AG08395 (cell line): Measurements from ENCODE around the gene BEX4.

Source experiments
- DNase-seq: peaks from one replicate; pipeline ENCODE4 v3.0.0; 2012; ENCODE audit warnings: mixed read lengths, low spot score

The BEX4 gene

GRCh38 chrX:103236296-103236695, 21.4 kb downstream of the BEX4 start:
- DNase-seq = no peak

- DNase-seq = no peak
Observed at GRCh38 chrX:103240155-103240554, 25.2 kb downstream of the BEX4 start.

GRCh38 chrX:103248553-103248952, 33.6 kb downstream of the BEX4 start:
- DNase-seq = peak; percentile 19

DNA sequence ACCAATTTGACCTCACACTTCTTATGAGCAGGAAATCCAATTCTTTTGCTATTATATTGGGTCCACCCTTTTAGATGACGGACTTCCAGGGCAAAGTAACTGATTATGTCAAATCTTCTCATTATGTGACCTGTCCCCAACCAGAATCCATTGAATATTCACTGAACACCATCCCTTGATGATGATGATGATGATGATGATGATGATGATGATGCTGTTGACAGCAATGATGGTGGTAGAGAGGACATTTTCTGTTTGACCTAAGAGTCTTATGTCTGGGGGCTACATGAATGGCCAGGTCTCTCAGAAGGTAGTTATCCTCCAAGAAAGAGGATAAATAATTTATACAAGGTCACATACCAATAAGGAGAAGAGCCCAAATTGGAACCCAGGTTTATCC, 34.9 kb downstream of the BEX4 start:
- DNase-seq = no peak

DNA sequence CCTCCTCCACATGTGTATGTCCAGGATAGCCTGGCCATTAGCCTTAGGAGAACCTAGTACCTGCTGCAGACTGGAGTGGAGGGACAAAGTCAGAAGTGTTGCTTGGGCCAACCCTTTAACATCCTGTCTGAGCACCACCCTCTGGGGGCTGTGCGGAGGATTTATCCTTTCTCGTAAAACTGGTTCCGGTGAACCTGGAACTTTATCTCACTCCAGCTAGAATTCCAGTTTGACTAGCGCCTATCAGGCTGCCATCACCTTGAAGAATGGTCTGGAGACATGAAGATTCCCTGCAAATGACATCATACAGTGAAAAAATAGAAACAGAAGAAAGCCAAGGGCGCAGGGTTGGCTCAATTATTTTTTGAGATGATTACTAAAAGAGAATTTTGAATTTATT, 36.1 kb downstream of the BEX4 start:
- DNase-seq = no peak

DNA sequence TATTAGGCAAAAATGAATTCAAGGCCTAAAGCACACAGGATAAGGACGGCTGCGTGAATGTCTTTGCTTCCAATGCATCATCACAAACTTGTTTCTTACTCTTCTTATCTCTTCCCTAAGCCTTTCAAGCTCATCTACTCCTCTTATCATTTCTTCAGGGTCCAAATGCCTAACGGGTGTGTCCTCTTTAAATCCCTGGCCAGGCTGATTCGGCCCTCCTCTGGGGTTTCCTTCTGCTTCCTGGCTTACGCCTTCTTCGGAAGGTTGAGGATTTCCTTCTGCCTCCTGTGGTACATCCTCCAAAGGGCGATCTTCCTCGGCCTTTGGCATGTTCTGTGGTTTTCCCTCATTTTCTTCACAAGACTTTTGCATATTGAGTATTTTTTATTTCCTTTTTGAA, 38.7 kb downstream of the BEX4 start:
- no peak for DNase-seq

- DNase-seq = peak; percentile 27
Observed at GRCh38 chrX:103254171-103254824, 39.4 kb downstream of the BEX4 start.

DNA sequence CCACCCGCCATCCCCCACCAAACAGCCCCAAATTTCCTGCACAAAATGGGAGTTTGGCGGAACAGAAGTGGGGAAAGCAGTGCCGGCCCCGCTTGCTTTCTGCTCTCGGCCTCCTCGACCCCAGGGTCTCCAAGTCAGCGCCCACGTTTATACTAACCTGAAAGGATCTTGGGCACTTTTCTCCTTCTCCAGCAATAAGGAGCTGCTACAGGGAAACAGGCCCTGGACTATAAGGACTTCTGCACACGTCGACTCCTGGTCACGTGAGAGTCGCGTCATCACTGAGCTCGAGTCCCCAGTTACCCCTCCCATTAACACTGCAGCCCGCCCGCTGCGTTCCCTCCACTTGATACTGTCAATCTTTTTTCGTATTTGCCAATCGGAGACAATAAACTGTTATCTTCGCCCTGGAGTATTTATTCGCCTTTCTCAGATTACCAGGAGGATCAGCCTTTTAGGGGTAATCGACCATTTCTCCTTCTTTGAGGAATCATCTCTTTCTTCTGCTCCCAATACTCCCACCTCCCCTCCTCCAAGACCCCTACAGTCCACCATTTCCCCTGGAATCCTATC, 40.1 kb downstream of the BEX4 start, which contains the start of gene TCEAL8:
Gene TCEAL8, minus strand, starts transcription at position 235 of the 573 bp plus-strand sequence. CDS start 1,176 bp downstream, outside the sequence.
- peak; percentile 67 for DNase-seq

DNA sequence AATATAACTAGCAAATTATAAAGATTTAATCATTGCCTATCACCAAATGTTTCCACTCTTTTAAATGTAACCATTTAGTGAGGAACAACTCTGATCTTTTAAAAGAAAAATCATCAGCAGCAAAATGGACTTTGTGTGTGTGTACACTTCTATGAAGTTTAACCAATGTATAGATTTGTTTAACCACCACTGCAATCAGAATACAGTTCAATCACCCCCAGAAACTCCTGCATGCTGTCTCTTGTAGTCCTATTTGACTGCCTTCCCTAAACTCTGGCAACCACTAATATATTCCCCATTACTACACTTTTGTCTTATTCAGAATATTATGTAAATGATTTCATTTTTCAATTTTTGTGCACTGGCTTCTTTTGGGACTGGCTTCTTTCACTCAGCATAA, 41.7 kb downstream of the BEX4 start:
- DNase-seq = no peak

DNA sequence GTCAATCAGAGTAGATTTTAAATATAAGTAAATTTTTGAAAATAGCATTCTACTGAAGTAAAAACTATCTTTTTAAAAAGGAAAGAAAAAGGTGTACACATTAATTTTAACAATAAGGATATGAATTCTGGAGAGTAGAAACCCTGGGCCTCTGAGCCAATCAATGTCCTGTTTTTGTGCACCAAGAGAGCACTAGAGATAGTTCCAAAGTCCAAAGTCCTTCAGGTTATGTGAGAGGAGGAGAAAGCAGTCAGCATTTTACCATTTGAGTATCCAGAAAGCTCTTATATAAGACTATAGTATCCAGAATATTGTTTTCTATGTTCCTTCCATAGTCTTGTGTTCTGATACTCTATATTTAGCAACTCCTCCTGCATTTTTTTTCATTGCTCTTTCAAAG, 43.4 kb downstream of the BEX4 start:
- no peak for DNase-seq
